KOPT-K1 (cell line): Measurements from ENCODE around the gene SNX3.

ENCODE experiments used
- H3K27ac ChIP-seq: fragments of 200-600 bp; sonication (generic); 2 replicates; pipeline ENCODE4 v1.5.1; 2016; ENCODE audit warnings: antibody characterized with exemption, mild to moderate bottlenecking, low read depth, low read length; ENCODE audit not compliant: poor library complexity, severe bottlenecking
- H3K36me3 ChIP-seq: fragments of 200-600 bp; sonication (generic); 2 replicates; pipeline ENCODE4 v1.5.1; 2017; ENCODE audit warnings: antibody characterized with exemption, mild to moderate bottlenecking, low read length, moderate library complexity; ENCODE audit not compliant: insufficient read depth
- H3K9me3 ChIP-seq: fragments of 200-600 bp; sonication (generic); 2 replicates; pipeline ENCODE4 v1.5.1; 2017; ENCODE audit warnings: antibody characterized with exemption, low read length, mild to moderate bottlenecking; ENCODE audit not compliant: insufficient read depth, poor library complexity, severe bottlenecking

The SNX3 gene

DNA sequence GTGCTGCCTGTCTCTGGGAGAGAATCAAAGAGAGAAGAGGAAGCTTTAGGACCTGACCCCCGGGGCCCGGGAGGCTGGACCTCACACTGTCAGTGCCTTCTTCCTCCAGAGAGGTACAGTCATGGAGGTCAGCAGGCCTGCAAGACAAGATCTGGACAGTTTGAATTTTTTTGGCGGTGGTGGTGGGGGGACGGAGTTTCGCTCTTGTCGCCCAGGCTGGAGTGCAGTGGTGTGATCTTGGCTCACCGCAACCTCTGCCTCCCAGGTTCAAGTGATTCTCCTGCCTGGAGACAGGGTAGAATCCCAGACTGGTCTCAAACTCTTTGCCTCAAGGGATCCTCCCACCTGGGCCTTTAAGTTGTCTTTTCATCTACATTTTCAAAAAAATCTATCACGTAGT is 60.7 kb downstream of the SNX3 start:
- peaks cover 10% of the 10 kb centered on the region for H3K36me3 ChIP-seq
- H3K27ac ChIP-seq = no peak overlapping the region
- no peaks in the 10 kb centered on the region for H3K9me3 ChIP-seq

DNA sequence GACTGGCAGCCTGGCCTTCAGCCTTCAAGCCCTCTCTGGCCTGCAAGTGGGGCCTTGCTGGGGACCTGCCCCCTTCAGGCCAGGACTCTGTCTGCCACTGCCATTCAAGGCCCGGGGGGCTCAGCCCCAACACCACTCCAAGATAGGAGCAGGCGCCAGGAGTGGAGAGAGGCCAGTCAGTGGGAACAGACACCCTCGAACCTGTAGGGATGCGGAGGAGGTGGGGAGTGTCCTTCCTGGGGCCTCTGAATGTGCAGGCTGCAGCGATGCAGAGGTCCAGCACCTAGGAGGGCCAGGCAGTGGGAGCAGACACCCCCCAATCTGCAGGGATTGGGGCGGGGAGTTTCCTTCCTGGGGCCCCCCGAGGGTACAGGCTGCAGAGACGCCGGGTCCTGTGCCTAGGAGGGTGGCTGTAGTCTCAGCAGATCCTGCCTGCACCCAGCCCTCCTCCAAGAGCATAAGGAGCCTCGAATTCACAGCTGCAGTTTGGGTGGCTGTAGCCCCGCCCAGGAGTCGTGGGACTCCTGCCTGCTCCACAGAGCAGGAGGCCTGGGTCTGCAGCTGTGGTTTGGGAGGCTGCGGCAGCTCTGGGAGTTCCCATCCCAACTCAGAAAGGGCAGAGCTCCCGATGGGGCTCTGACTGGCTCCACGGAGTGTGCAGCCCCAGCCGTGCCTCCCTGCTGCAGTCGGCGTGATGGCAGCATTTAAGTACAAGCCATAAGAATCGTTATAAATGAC is 61.9 kb downstream of the SNX3 start:
- Histone ChIP-seq H3K36me3 (peaks cover 8% of the 10 kb centered on the region), H3K9me3 (no peaks in the 10 kb centered on the region), H3K27ac (no peak overlapping the region)

DNA sequence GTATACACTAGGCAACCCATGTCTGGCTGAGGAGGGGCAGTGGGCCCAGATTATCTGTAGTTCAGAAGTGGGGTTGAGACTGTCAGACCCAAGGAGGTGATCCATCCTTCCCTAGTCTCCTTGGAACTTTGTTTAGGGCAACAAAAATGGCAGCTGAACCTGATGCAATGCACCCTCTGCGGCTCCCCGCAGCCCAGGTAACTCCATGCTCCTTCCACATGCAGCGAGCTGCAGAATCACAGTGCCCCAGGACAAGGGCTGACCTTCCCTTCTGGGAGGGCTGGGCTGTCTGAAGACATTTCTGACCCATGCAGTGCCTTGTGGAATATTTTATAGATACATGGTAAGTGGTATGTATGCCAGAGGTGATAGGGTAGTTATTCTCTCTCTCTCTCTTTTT is 65.6 kb downstream of the SNX3 start:
- Histone ChIP-seq H3K9me3 (no peaks in the 10 kb centered on the region), H3K36me3 (no peaks in the 10 kb centered on the region), H3K27ac (no peak overlapping the region)

DNA sequence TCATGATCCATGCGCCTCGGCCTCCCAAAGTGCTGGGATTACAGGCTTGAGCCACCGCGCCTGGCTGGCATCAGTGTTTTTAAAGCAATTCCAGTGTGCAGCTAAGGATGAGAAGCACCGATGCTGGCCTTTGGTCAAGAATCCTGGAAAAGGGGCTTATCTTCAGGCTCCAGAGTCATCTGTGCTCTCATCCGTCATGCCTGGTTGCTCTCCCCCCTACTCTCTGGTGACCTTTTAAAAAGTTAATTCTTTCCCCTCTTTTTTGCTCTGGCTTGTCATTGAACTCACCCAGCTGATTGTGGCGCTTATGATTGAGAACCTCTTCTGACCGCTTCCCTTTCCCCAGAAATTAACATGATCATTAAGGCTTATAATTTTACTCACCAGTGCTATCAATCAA is 66.3 kb downstream of the SNX3 start:
- Histone ChIP-seq H3K9me3 (no peaks in the 10 kb centered on the region), H3K36me3 (no peaks in the 10 kb centered on the region), H3K27ac (no peak overlapping the region)

DNA sequence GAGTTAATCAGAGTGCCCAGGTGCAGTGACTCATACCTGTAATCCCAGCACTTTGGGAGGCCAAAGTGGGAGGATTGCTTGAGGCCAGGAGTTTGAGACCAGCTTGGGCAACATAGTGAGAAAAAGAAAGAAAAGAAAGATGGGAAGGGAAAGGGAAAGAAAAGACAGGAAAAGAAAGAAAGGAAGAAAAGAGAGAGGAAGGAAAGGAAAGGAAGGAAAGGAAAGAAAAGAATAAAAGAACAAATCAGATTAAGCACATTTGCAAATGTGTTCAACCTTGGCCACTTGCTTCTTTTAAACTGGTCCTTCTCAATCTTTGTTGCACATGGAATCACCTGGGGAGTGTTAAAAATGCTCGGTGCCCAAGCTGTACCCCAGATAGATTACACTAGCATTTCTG is 67.0 kb downstream of the SNX3 start:
- Histone ChIP-seq H3K36me3 (no peaks in the 10 kb centered on the region), H3K27ac (no peak overlapping the region), H3K9me3 (no peaks in the 10 kb centered on the region)

DNA sequence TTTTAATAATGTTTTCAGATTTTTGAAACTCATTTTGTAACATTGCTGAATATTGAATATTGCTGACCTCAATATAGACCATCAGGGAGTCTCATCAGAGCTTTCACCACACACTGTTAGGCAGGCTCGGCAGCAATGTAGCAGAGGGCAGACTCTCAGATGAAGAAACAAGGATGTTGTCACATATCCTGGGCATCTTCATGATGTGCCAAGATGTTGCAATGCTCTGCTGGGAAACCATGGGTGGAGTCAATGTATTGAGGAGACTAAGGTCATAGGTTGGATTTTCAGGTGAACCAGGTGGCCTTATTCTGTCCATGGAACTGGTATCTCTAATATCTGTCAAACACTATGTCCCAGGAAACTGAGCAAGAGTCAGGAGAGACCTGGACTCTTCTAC is 67.7 kb downstream of the SNX3 start:
- Histone ChIP-seq H3K9me3 (no peaks in the 10 kb centered on the region), H3K27ac (no peak overlapping the region), H3K36me3 (no peaks in the 10 kb centered on the region)

- Histone ChIP-seq H3K27ac (no peak overlapping the region), H3K36me3 (no peaks in the 10 kb centered on the region), H3K9me3 (no peaks in the 10 kb centered on the region)
Observed at GRCh38 chr6:108187519-108187918, 73.3 kb downstream of the SNX3 start.

DNA sequence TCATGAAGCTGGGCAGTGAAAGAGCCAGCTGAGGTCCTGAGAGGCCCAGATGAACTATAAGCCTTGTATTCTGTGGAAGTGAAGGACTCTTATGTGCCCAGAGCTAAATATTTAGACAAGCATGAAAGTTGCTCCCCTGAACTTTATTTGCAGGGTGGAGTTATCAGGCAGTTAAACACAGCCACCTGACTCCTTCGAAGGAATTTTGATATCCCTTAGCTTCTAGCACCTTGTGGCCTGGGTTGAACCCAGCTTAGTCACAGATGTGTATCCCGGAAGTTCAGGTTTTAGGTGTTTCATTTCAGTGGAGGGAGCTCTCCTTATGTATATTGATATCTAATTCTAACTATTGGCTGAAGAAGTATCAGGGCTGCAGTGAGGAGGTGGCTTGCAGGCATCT is 74.6 kb downstream of the SNX3 start:
- Histone ChIP-seq H3K36me3 (no peaks in the 10 kb centered on the region), H3K9me3 (no peaks in the 10 kb centered on the region), H3K27ac (no peak overlapping the region)

DNA sequence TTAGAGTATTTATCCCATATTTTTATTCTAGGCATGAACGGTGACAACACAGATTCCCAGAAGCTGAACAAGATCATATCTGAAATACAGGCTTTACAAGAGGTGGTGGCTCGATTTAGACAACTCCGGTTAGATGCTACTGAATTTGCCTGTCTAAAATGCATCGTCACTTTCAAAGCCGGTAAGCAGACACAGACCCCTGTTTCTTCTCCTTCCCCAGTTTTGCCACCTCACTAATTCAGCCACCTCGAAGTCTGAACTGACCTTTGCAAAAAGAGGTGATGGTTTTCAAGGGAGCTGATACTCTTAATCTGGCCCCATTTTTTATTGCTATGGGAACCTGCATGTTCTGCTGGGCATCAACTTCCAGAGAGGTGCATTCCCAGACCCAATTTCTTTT is 80.1 kb downstream of the SNX3 start:
- Histone ChIP-seq H3K27ac (no peak overlapping the region), H3K9me3 (no peaks in the 10 kb centered on the region), H3K36me3 (no peaks in the 10 kb centered on the region)

- no peaks in the 10 kb centered on the region for H3K36me3 ChIP-seq
- no peak overlapping the region for H3K27ac ChIP-seq
- no peaks in the 10 kb centered on the region for H3K9me3 ChIP-seq
Observed at GRCh38 chr6:108180266-108180665, 80.6 kb downstream of the SNX3 start.

DNA sequence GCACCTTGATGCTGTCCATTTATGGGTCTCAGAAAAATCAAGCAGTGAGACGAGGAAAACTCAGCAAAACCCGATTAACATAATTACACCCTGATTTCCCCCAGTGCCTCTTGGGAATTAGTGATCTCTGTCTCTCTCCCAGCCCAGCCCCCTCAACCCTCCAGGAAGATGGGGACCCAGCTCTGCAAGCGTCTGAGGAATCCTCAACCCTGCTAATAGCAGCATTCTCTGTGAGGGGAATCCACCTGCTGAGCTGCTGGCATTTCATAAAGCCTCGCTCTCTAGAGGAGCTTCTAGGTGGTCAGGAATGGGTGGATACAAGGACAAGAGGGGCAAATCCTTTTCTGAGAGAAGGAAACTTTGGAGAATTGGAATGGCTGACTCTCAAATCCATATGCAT is 81.1 kb downstream of the SNX3 start:
- Histone ChIP-seq H3K9me3 (no peaks in the 10 kb centered on the region), H3K36me3 (no peaks in the 10 kb centered on the region), H3K27ac (no peak overlapping the region)

GRCh38 chr6:108176281-108177089 is 84.4 kb downstream of the SNX3 start:
- H3K9me3 ChIP-seq = no peaks in the 10 kb centered on the region
- H3K27ac ChIP-seq = no peak overlapping the region
- H3K36me3 ChIP-seq = no peaks in the 10 kb centered on the region

- H3K9me3 ChIP-seq = no peaks in the 10 kb centered on the region
- H3K36me3 ChIP-seq = no peaks in the 10 kb centered on the region
- no peak overlapping the region for H3K27ac ChIP-seq
Observed at GRCh38 chr6:108175592-108176279, 85.1 kb downstream of the SNX3 start.

GRCh38 chr6:108175176-108175591 is 85.7 kb downstream of the SNX3 start:
- no peaks in the 10 kb centered on the region for H3K36me3 ChIP-seq
- H3K27ac ChIP-seq = no peak overlapping the region
- H3K9me3 ChIP-seq = no peaks in the 10 kb centered on the region

GRCh38 chr6:108174371-108175175 is 86.3 kb downstream of the SNX3 start:
- Histone ChIP-seq H3K27ac (no peak overlapping the region), H3K9me3 (no peaks in the 10 kb centered on the region), H3K36me3 (no peaks in the 10 kb centered on the region)
